ENCODE results near the gene SORCS1. TPM values are rescaled to one million over a fixed set of nuclear protein-coding genes. Genes with fewer than 3 reads are reported as not detected.

The SORCS1 gene
- polyA plus RNA-seq, 1 donor (not counting 4 experiments of a cell fraction or from before 2014, with no cell fraction given) = not detected

DNA sequence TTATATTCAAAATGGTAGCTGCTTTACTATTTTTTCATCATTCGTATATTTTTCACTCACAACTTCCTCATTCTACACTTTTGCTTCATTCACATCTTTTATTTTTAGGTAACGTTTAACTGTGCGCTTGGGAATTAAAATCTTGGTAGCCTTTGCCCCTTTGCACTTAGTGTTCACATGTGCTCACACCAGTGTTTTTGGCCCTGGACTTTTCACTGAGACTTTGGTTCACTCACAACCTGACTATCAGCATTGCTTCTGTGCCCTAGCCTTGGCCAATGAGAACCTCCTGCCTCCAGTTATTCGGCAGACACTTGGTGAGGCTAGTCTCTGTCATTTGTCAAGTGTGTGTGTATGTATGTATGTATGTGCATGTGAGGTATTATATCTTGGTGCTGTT lies 596.9 kb downstream of the SORCS1 start:
- no peak for DNase-seq (ENCODE audit: low read depth, low spot score)
- no peaks in the 10 kb centered on the region for H3K9me3 ChIP-seq (ENCODE audit: control insufficient read depth, low read depth, low read length)
- FAIRE-seq = no peak
- H3K9me1 ChIP-seq (ENCODE audit: control insufficient read depth, extremely low read depth, insufficient read depth, low read length) = no peaks in the 10 kb centered on the region
- no peak overlapping the region for H3K4me3 ChIP-seq (ENCODE audit: control insufficient read depth in 2 of 3, extremely low read depth in 1 of 3, insufficient read depth in 2 of 3, low read depth in 1 of 3, low read length in 3 of 3)
- no peak for TF ChIP-seq CTCF (optimal IDR thresholded peaks at IDR 0.05 in 1 of 3, IDR thresholded peaks at IDR 0.05 in 1 of 3, conservative IDR thresholded peaks at IDR 0.05 in 1 of 3; ENCODE audit: extremely low read depth in 1 of 3, insufficient read depth in 2 of 3, low read length in 3 of 3)
- no peak for TF ChIP-seq EZH2 (IDR thresholded peaks at IDR 0.05; ENCODE audit: low read length)
- no peaks in the 10 kb centered on the region for H4K20me1 ChIP-seq (ENCODE audit: control insufficient read depth, extremely low read depth, insufficient read depth, low read length)
- no peaks in the 10 kb centered on the region for H3K4me1 ChIP-seq (ENCODE audit: control insufficient read depth, extremely low read depth, insufficient read depth, low read length)
- no peak overlapping the region for H3K9ac ChIP-seq (ENCODE audit: control insufficient read depth, extremely low read depth, insufficient read depth, low read length)
- H3K4me2 ChIP-seq (ENCODE audit: control insufficient read depth, extremely low read depth, insufficient read depth, low read depth, low read length) = no peak overlapping the region
- H3K36me3 ChIP-seq (ENCODE audit: control insufficient read depth in 2 of 2, extremely low read depth in 1 of 2, insufficient read depth in 2 of 2, low read length in 2 of 2) = no peaks in the 10 kb centered on the region
- H3K27ac ChIP-seq (ENCODE audit: control insufficient read depth, insufficient read depth, low read length) = no peak overlapping the region
- H2AFZ ChIP-seq (ENCODE audit: control insufficient read depth, low read length) = no peak overlapping the region
- dilution Hi-C loops (cut with MboI; ENCODE audit: extremely low pct_ligation_motif_present, low sequenced_read_pairs) = no loop called here
- no peaks in the 10 kb centered on the region for H3K27me3 ChIP-seq (ENCODE audit: control insufficient read depth, extremely low read depth, insufficient read depth, low read length)
- H3K79me2 ChIP-seq (ENCODE audit: control insufficient read depth, insufficient read depth, low read length) = no peaks in the 10 kb centered on the region

- Histone ChIP-seq H3K9me1 (ENCODE audit: control insufficient read depth, extremely low read depth, insufficient read depth, low read length) (no peaks in the 10 kb centered on the region), H3K4me3 (ENCODE audit: control insufficient read depth in 2 of 3, extremely low read depth in 1 of 3, insufficient read depth in 2 of 3, low read depth in 1 of 3, low read length in 3 of 3) (no peak overlapping the region), H3K9ac (ENCODE audit: control insufficient read depth, extremely low read depth, insufficient read depth, low read length) (no peak overlapping the region), H3K27ac (ENCODE audit: control insufficient read depth, insufficient read depth, low read length) (no peak overlapping the region), H3K9me3 (ENCODE audit: control insufficient read depth, low read depth, low read length) (no peaks in the 10 kb centered on the region), H4K20me1 (ENCODE audit: control insufficient read depth, extremely low read depth, insufficient read depth, low read length) (no peaks in the 10 kb centered on the region), H2AFZ (ENCODE audit: control insufficient read depth, low read length) (no peak overlapping the region), H3K27me3 (ENCODE audit: control insufficient read depth, extremely low read depth, insufficient read depth, low read length) (no peaks in the 10 kb centered on the region), H3K36me3 (ENCODE audit: control insufficient read depth in 2 of 2, extremely low read depth in 1 of 2, insufficient read depth in 2 of 2, low read length in 2 of 2) (no peaks in the 10 kb centered on the region), H3K4me2 (ENCODE audit: control insufficient read depth, extremely low read depth, insufficient read depth, low read depth, low read length) (no peak overlapping the region), H3K4me1 (ENCODE audit: control insufficient read depth, extremely low read depth, insufficient read depth, low read length) (no peaks in the 10 kb centered on the region), H3K79me2 (ENCODE audit: control insufficient read depth, insufficient read depth, low read length) (no peaks in the 10 kb centered on the region)
- dilution Hi-C loops (cut with MboI; ENCODE audit: extremely low pct_ligation_motif_present, low sequenced_read_pairs) = no loop called here
- no peak for DNase-seq (ENCODE audit: low read depth, low spot score)
- TF ChIP-seq CTCF (optimal IDR thresholded peaks at IDR 0.05 in 1 of 3, IDR thresholded peaks at IDR 0.05 in 1 of 3, conservative IDR thresholded peaks at IDR 0.05 in 1 of 3; ENCODE audit: extremely low read depth in 1 of 3, insufficient read depth in 2 of 3, low read length in 3 of 3) (no peak), EZH2 (IDR thresholded peaks at IDR 0.05; ENCODE audit: low read length) (no peak)
- FAIRE-seq = no peak
These were observed 597.6 kb downstream of the SORCS1 start for GRCh38 chr10:106566873-106567272.

Data from keratinocyte (primary cell).